ENCODE data around the gene CPA1.

DNA sequence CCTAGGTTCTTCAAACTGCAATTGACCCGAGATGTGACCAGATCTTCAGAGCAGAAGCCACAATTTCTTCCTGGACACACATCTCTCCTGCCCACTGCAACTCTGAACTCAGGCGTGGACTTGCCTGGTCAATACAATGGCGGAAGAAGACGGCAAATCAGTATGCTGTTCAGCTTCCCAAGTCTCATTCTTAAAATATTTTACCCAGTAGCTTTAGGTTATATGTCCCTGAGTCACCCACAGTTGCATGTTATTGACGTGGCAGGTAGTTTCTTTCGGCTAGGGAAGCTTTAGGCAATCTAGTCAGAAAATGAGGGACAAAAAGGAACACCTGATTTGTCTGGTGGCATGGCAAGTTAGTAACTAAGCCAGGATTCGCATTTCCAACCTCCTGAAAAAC lies 38.0 kb downstream of the CPA1 start:
- TF ChIP-seq NFYB (CRISPR knock-in tag; conservative IDR thresholded peaks at IDR 0.05; ENCODE audit: low read depth) (no peak), USF1 (CRISPR knock-in tag; IDR thresholded peaks at IDR 0.05) (no peak)
- TF ChIP-seq, protein P1, sequence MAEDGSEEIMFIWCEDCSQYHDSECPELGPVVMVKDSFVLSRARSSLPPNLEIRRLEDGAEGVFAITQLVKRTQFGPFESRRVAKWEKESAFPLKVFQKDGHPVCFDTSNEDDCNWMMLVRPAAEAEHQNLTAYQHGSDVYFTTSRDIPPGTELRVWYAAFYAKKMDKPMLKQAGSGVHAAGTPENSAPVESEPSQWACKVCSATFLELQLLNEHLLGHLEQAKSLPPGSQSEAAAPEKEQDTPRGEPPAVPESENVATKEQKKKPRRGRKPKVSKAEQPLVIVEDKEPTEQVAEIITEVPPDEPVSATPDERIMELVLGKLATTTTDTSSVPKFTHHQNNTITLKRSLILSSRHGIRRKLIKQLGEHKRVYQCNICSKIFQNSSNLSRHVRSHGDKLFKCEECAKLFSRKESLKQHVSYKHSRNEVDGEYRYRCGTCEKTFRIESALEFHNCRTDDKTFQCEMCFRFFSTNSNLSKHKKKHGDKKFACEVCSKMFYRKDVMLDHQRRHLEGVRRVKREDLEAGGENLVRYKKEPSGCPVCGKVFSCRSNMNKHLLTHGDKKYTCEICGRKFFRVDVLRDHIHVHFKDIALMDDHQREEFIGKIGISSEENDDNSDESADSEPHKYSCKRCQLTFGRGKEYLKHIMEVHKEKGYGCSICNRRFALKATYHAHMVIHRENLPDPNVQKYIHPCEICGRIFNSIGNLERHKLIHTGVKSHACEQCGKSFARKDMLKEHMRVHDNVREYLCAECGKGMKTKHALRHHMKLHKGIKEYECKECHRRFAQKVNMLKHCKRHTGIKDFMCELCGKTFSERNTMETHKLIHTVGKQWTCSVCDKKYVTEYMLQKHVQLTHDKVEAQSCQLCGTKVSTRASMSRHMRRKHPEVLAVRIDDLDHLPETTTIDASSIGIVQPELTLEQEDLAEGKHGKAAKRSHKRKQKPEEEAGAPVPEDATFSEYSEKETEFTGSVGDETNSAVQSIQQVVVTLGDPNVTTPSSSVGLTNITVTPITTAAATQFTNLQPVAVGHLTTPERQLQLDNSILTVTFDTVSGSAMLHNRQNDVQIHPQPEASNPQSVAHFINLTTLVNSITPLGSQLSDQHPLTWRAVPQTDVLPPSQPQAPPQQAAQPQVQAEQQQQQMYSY (CRISPR knock-in tag; IDR thresholded peaks at IDR 0.05): no peak
- TF ChIP-seq, protein P2, sequence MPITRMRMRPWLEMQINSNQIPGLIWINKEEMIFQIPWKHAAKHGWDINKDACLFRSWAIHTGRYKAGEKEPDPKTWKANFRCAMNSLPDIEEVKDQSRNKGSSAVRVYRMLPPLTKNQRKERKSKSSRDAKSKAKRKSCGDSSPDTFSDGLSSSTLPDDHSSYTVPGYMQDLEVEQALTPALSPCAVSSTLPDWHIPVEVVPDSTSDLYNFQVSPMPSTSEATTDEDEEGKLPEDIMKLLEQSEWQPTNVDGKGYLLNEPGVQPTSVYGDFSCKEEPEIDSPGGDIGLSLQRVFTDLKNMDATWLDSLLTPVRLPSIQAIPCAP (CRISPR knock-in tag; IDR thresholded peaks at IDR 0.05): no peak

Data from WTC11 (cell line).